UCSD-AML1 (cell line): Measurements from ENCODE around the gene HTR5A.
"Not testable (repeated sequence)": the region's sequence is repeated elsewhere in the genome, so short reads cannot be mapped to it uniquely, and the experiment has no call there.

Source experiments
- DNase-seq: peaks from one replicate; lab custom pipeline; 2025; ENCODE audit not compliant: unreplicated experiment; lab: John Stamatoyannopoulos, UW

HTR5A gene

DNA sequence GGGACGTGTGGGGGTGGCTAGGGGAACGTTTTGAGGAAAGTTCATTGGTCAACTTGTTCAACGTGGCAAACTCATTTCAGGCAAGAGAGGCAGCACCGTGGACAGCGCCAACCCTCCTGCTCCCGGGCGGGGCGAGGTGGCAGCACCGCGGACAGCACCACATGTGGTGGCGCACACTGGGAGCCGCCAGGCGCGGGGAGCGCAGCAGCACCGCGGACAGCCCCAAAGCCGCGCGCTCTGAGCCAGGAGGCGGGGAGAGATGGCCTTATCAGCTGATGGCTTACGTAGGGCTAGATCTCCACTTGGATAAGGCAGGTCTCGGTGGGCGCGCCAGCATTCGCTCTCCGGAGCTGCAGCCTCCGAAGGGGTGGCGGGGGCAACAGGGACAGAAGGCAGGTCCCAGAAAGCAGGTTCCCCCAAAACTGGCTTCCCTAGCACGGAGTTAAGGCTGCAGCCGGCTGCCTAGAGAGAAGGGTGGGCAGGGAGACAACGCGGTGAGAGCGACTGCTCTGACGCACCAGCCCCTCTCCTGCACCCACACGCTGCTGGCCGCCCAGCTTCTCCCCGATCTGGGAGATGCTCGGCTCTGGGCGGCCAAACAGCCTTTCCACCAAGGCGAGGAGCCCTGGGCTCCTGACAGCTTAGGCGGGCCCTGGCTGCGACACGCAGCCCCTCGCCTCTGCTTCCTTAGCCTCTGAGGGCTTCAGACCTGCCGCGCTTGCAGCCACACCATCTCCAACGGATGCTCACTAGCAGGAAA lies at the start of gene HTR5A:
HTR5A (plus strand) TSS at position 333 of the 760 bp plus-strand sequence. CDS start 576 bp downstream, outside the sequence.
- DNase-seq: peak; percentile 78

DNA sequence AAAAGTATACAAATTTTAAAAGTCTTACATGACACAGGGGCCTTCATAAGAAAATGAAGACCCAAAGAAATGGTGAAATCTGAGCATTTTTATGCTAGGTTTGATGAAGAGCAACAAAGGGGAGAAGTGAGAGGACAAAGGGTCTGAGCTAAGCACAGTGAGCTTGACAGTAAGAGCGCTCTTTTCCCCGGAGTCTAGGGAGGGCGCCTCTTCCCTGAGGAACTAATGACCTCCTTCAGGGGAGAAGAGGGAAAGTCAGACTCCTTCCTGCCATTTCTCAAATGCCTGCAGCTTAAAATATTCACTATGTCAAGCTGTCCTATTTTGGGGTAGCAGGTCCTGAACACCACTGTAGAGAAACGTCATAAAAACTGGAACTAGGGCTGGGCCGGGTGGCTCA lies 49.1 kb upstream of the HTR5A start:
- DNase-seq: no peak

DNA sequence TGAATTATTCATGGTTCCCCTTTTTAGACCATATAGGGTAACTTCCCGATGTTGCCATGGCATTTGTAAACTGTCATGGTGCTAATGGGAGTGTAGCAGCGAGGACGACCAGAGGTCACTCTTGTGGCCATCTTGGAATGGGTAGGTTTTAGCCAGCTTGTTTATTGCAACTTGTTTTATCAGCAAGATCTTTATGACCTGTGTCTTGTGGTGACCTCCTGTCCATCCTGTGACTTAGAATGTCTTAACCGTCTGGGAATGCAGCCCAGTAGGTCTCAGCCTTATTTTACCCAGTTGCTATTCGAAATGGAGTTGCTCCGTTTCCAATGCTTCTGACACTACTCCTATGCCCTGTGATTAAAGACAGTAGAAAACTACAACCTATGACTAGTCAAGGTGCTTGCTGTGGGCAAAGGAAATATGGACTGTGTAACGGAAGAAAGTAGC lies 48.4 kb upstream of the HTR5A start:
- no peak for DNase-seq

DNA sequence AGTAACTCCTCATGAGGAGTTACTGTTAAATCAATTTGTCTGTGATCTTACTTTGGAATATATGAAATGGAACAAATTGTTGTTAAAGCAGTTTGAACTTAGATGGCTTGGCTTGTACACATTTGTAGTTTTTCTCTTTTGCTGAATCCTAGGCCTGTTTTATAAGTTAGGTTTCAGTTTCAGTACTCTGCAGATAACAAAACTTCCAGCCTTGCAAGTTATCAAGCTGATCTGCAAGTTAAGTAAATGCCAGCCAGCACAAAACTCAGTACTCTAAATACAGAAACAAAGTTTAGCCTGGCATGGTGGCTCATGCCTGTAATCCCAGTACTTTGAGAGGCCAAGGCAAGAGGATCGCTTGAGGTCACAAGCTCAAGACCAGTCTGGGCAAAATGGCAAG lies 42.2 kb upstream of the HTR5A start:
- no peak for DNase-seq

DNA sequence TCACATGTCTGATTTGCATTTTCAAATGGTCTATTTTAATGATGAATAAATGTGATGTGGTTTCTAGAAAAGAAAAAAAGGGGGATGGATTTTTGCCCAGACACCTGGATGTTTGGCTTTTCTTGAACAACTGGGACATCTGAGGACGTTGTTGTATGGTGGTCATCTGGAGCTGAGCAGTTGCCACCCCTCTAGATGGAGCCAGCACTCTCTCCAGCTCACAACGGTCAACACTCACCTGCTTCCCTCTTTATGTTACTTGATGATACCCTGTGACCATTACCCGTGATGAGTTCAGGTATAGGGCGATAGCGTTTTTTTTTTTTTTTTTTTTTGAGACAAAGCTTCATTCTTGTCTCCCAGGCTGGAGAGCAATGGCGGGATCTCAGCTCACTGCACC lies 37.1 kb upstream of the HTR5A start:
- DNase-seq: no peak

DNA sequence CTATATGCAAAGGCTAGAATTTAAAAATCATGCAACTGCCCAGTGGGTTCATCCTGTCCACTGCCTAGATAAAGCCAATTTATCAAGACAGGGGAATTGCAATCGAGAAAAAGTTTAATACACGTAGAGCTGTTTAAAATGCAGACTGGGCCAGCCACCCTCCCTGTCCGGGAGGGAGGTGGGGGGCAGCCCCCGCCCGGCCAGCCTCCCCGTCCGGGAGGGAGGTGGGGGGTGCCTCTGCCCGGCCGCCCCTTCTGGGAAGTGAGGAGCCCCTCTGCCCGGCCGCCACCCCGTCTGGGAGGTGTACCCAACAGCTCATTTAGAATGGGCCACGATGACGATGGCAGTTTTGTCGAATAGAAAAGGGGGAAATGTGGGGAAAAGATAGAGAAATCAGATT lies 35.6 kb upstream of the HTR5A start:
- DNase-seq: not testable (repeated sequence)

DNA sequence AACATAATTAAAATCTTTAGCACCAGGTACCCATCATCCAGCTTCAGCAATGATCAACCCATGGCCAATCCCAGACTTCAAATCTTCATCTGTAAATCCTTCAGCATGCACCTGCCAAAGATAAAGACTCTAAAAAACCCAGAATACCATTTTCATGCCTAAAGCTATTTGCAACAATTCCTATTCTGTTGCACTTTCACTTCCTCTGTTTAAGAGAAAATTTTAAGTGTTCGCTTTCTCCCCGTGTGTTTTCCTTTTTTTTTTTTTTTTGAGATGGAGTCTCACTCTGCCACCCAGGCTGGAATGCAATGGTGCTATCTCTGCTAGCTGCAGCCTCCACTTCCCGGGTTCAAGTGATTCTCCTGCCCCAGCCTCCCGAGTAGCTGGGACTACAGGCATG lies 31.8 kb upstream of the HTR5A start:
- no peak for DNase-seq

DNA sequence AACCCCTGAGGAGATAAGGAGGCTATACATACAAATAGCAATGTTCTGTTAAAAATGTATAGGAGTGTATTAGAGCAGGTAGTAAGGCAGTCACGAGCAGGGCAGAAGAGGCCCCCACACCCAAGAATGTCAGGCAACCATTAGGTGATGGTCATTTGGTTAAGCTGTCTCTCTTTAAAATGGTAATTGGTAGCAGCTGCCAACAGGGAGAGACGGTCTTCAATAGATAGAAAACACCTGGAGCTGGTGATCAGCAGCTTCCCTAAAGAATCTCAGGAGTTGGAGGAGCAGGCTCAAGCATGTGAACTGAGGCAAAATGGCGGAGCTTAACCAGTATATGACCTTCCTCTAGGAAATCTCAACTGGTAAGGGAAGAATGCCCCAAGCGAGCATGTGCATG lies 26.4 kb upstream of the HTR5A start:
- no peak for DNase-seq

DNA sequence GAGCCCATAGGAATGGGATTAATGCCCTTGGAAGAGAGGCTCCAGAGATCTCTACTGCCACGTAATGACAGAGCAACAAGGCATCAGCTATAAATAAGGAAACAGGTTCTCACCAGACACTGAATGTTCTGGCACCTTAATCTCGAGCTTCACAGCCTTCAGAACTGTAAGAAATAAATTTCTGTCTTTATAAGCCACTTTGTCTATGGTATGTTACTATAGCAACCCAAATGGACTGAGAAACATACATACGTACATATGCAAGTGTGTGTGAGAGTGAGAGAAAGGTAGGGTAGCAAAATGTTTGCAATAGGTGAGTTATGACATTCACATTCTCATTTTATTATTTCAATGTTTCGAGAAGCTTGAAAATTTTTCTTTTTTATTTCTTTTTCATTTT lies 22.1 kb upstream of the HTR5A start:
- DNase-seq: no peak

DNA sequence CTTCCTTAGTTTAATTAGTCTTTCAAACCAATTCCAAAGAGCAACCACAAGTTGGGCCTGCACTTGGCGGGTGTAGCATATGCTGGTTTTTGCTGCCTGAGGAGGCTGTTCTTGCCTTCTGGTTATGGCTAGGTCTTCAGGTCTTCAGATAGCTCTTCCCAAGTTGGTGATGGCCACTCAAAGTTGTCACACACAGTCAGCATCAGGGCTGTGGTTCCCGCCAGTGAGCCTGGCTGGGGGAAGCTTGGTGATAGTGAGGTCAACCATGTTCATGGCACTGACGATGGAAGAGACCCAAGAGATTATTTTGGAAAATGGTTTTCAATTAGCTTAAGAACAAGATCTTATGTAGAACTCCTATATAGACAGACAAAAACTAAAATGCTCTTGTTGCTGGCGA lies 18.8 kb upstream of the HTR5A start:
- DNase-seq: no peak

DNA sequence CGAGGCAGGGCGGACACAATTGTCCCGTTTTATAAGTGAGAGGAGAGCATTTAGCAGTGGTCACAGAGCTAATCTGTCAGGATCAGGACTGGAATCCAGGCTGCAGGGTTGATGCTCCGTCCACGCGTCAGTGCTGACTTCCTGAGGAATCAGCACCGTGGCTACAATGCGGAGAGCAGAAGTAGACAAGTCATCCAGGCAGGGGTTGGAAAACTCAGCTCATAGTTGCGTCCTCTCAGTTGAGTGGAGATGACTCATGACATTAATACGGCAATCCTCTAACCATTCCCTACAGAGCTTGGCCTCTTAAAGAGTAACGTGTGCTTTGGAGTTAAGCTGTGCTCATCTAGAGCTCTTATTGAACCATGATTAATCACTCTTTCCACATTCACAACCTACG lies 17.1 kb upstream of the HTR5A start:
- no peak for DNase-seq

DNA sequence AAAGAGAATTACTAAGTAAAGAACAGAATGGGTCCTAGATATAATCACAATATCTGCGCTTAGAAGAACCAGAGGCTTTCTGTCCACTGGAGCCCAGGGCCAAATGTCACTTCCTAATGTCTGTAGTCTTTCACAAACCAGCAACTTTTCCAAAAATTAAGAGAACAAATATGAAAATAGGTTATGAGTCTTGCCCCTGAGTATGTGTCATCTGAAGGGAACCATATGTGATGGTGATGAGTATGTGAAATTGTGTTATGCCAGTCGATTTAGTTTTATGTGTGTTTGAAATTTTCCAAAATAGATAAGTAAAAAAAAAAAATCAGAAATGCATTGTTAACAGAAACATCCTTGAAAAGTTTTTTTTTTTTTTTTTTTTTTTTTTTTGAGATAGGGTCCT lies 15.4 kb upstream of the HTR5A start:
- DNase-seq: no peak

DNA sequence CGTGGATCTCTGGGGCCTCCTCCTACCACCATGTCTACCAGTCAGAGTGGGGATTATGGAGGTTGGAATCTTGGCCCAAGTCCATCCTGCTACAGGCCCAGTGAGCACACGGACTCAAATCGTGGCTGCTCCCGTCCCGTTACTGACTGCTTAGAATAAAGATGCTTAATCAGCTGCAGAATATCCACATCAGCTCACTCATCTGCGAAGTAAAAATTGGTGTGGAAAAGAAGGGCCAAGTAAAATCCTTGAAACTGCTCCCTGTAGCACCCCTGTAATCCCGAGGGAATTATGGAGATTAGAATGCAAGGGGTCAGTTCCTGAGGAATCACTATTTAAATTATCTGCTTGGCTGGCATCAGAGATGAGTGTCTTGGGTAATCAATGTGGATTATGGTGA lies 13.0 kb upstream of the HTR5A start:
- no peak for DNase-seq

DNA sequence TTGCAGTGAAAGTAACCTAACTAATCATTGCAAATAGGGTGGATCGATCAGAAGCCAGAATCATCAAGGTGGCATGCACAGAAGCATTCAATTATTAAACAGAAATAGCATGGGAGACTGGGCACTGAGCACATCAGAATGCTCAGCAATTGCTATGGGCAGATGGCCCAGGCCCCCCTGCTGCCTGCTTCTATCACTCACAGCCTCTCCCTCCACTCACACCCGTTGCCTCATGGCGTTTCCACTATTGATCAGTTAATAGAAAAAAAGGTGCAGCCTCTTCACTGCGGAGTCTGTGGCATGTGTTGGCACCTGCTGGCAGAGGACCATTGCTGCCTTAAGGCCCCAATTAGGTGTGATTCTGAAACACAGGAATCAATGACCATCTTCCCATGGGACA lies 11.2 kb upstream of the HTR5A start:
- no peak for DNase-seq

DNA sequence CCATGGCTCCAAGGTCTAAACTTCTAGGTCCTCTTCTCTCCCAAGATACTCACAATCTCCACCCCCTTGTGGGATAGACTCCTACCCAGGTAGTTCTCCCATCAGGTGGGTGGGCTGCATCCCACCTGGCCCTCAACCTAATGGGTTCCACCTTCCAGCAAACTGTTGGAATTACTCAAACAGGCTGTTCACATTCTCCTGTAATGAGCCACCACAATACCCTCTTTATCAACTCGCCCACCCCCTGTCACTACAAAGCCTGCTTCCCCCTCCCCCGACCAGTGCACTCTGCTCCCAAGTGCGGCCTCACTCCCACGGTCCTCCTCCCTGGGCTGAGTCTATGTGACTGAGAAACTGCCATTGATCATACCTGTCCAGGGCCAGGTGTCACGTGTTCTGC lies 10.4 kb upstream of the HTR5A start:
- no peak for DNase-seq

DNA sequence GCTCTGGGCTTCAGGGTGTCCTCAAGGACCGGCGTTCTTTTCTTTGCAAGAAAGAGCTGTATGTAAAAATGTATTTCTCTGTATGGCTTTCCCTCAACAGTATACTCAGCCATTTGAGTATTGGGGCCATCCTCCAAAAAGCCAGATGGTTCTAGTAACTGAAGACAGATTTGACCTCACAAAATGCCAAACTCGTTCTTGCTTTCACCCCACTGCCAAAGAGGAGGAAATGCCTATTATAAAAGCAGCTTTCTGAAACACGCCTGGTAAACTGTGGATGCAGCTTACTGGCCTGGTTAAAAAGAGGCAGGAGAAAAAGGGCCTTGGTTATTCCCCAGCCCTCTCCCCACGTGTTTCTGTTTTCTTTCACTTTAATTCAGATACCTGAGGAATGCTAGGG lies 7.7 kb upstream of the HTR5A start:
- no peak for DNase-seq

DNA sequence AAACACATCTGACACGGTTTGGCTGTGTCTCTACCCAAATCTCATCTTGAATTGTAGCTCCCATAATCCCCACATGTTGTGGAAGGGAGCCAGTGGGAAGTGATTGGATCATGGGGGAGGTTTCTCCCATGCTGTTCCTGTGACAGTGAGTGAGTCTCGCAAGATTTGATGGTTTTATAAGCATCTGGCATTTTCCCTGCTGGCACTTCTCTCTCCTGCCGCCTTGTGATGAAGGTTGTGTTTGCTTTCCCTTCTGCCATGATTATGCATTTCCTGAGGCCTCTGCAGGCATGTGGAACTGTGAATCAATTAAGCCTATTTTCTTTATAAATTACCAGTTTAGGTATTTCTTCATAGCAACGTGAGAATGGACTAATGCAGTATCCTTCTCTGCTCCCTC lies 5.9 kb upstream of the HTR5A start:
- DNase-seq: no peak

DNA sequence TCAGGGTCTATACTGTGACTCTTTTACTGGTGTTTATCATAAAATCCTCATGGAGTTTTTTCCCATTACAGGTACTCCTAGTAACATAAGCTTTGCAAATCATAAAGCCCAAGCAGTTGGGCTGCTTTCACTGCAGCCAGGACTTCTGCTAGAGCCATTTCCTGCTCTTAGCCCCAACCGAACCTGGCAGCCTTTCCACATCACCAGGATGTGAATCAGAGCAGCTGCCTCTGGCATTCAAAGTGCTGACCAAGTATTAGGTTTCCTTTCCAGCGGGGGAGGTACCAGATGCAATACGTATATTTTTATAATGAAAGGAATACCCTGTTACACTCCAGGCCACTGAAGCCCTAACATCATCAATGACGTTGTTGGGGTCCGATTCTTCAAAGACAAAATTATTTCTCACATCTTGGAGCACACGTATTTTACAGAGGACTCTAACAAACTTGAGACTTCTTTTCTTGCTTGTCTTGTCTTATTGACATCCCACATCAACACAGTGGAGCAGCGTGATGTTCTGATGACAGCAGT lies 3.6 kb upstream of the HTR5A start:
- DNase-seq: no peak

DNA sequence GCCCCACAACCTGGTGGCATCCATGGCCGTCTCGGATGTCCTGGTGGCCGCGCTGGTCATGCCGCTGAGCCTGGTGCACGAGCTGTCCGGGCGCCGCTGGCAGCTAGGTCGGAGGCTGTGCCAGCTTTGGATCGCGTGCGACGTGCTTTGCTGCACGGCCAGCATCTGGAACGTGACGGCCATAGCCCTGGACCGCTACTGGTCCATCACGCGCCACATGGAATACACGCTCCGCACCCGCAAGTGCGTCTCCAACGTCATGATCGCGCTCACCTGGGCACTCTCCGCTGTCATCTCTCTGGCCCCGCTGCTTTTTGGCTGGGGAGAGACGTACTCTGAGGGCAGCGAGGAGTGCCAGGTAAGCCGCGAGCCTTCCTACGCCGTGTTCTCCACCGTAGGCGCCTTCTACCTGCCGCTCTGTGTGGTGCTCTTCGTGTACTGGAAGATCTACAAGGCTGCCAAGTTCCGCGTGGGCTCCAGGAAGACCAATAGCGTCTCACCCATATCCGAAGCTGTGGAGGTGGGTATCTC lies 1.1 kb downstream of the HTR5A start:
- DNase-seq: no peak

DNA sequence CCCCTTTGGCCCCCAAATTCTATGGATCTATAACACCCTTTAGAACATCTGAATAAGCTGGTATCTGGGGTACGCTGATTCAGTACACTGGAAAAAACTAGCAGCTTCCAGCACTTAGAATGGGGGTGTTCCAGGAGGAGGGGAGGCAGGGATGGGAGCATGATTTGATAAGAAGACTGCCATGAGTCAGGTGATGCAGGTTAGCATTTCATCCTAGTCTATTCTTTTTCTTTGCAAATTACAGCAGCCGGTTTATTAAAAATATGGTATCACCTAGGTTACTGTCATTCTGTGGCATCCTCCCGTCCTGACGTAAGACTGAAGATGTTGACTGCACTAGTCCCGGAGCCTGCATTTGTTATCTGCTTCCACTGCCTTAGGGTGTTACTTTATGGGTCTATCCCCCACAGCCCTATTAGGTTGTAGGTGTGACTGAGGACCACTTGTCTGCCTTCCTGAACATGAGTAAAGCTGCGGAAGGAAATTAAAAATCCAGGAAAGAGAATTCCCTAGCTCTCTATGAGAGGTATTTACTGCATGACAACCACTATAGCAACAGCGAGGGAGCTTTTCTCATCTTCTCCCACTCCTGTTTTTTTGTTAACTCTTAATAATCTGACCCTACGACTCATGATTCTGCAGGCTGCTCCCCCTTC lies 1.9 kb downstream of the HTR5A start:
- DNase-seq: no peak

DNA sequence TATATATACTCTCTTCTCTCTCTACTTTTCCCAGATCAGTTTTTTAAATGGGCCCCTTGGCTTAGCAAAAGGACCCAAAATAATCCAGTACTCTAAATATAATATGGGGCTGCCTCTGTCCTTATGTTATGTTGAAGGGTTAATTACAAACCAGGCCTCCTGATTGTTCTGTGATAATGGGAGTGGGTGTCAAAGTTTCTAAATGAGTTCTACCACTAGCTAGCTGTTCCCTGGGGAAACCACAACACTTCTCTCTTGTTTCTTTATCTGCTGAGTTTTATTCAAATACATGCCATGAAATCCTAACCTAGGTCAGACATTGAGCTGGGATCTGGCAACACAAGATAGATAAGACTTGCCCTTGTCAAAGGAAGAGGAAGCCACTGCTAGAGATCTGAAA lies 3.8 kb downstream of the HTR5A start:
- no peak for DNase-seq

DNA sequence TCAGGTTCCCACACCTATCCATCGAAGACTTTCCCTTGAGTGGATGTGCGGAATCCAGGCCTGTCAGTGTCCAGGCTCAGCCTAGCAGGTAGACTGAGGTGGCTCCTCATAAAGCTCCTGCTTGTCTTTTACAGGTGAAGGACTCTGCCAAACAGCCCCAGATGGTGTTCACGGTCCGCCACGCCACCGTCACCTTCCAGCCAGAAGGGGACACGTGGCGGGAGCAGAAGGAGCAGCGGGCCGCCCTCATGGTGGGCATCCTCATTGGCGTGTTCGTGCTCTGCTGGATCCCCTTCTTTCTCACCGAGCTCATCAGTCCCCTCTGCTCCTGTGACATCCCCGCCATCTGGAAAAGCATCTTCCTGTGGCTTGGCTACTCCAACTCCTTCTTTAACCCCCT lies 13.9 kb downstream of the HTR5A start:
- no peak for DNase-seq
